Measurements from ENCODE around the gene CACNA2D1.

CACNA2D1 gene

DNA sequence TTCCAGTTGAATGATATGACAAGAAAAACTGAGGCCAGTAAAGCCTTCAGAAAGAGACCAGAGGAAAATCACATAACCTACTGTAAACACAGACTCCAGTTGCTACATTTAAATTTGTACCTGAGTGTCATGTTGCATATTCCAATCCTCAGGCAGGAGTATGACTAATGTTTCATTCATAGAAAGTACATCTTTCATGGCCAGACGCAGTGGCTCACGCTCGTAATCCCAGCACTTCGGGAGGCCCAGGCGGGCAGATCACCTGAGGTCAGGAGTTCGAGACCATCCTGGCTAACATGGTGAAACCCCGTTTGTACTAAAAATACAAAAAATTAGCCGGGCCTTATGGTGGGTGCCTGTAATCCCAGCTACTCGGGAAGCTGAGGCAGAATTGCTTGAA lies 429.0 kb downstream of the CACNA2D1 start:
- in situ Hi-C loops (cut with MboI; ENCODE audit: low sequenced_read_pairs): loop anchor here (10.0 kb wide), 1 partner anchor 520 kb away; no protein-coding TSS in a partner anchor

- in situ Hi-C loops (cut with MboI; ENCODE audit: low sequenced_read_pairs): loop anchor here (10.0 kb wide), 1 partner anchor 518 kb away; no protein-coding TSS in a partner anchor
Measured at GRCh38 chr7:82012453-82012852, 431.1 kb downstream of the CACNA2D1 start.

GRCh38 chr7:82010416-82010815 lies 433.2 kb downstream of the CACNA2D1 start:
- in situ Hi-C loops (cut with MboI; ENCODE audit: low sequenced_read_pairs): loop anchor here (10.0 kb wide), 1 partner anchor 516 kb away; no protein-coding TSS in a partner anchor

DNA sequence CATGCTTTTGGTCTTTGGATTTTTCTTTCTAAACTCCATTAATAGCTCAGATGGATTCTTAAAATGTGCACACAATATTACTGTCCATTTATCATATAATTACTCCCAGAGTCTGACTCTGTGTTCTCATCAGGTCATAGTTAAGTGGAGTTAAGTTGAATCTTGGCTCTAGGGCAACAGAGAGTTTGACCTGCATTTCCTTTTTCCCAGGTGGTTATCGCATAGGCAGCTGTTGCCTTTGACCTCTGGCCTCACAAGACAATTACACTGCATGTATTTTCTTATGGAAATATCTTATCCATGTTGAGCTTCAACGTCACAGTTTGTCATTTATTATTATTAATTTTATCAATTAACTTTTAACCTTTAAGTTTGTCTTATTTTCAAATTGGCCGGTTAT lies 436.3 kb downstream of the CACNA2D1 start:
- in situ Hi-C loops (cut with MboI; ENCODE audit: low sequenced_read_pairs): no loop called here

GRCh38 chr7:82005056-82005455 lies 438.5 kb downstream of the CACNA2D1 start:
- in situ Hi-C loops (cut with MboI; ENCODE audit: low sequenced_read_pairs): no loop called here

DNA sequence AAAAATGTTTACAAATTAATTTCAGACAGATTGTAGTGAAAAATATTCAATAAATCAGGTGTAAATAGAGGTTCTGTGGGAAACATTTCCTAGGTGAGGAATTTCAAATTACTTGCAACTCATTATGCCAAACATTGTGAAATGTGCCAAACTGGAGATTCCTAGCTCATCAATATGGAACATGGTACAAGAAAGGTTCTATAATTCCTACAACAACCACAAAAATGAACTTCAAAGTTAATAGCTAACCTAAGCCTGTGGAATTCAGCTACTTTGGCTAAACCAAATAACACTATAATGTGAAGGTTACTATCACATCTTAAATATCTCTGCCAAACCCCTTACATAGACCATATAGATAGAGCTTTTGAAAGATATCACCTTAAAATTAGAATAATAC lies 450.4 kb downstream of the CACNA2D1 start:
- in situ Hi-C loops (cut with MboI; ENCODE audit: low sequenced_read_pairs): no loop called here

DNA sequence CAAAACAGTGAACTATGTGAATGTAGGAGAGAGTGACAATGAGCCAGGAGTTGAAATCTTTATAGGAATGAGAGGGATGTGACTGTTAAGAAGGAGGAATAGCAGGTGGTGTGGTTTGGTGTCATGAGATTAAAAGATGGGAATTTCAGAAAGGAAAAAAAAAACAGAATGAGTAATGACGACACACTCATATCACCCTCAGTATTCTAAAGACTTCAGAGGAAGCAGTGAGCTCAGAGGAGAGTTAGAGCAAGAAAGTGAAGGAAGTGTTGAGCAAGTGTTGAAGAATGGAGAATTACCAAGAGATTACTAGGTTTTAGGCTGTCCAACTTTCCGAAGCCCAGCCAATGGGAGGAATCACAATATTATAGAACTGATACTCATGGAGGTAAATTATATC lies 453.2 kb downstream of the CACNA2D1 start:
- in situ Hi-C loops (cut with MboI; ENCODE audit: low sequenced_read_pairs): no loop called here

GRCh38 chr7:81986723-81987470 lies 456.7 kb downstream of the CACNA2D1 start:
- in situ Hi-C loops (cut with MboI; ENCODE audit: low sequenced_read_pairs): no loop called here

DNA sequence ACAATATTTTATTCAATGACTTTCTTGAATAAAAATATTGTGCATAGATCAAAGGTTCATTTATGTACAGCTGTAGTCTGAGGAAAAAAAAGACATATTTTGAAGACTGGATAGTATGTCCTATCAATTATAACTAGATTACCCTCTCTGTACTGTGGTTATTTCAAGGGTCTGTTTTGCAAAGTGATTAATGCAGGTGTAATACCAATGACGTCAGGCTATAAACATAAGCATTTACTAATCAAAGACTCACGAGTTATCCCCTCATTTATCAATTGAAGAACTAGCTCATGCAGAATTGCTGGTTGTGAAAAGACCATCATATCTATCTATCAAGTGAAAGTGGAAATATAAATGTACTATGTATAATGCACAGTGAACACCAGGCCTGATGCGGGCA lies 460.2 kb downstream of the CACNA2D1 start:
- in situ Hi-C loops (cut with MboI; ENCODE audit: low sequenced_read_pairs): no loop called here

- in situ Hi-C loops (cut with MboI; ENCODE audit: low sequenced_read_pairs): loop anchor here (25.0 kb wide), 1 partner anchor 486 kb away; no protein-coding TSS in a partner anchor
Measured at GRCh38 chr7:81973117-81973516, 470.5 kb downstream of the CACNA2D1 start.

GRCh38 chr7:81960026-81960425 lies 483.6 kb downstream of the CACNA2D1 start:
- in situ Hi-C loops (cut with MboI; ENCODE audit: low sequenced_read_pairs): loop anchor here (25.0 kb wide), 1 partner anchor 473 kb away; no protein-coding TSS in a partner anchor

GRCh38 chr7:81957517-81957916 lies 486.1 kb downstream of the CACNA2D1 start:
- in situ Hi-C loops (cut with MboI; ENCODE audit: low sequenced_read_pairs): loop anchor here (25.0 kb wide), 1 partner anchor 470 kb away; no protein-coding TSS in a partner anchor

- in situ Hi-C loops (cut with MboI; ENCODE audit: low sequenced_read_pairs): loop anchor here (25.0 kb wide), 1 partner anchor 469 kb away; no protein-coding TSS in a partner anchor
Measured at GRCh38 chr7:81956520-81956919, 487.1 kb downstream of the CACNA2D1 start.

- in situ Hi-C loops (cut with MboI; ENCODE audit: low sequenced_read_pairs): no loop called here
Measured at GRCh38 chr7:81949306-81949705, 494.3 kb downstream of the CACNA2D1 start.

- in situ Hi-C loops (cut with MboI; ENCODE audit: low sequenced_read_pairs): no loop called here
Measured at GRCh38 chr7:81944058-81944457, 499.5 kb downstream of the CACNA2D1 start.

DNA sequence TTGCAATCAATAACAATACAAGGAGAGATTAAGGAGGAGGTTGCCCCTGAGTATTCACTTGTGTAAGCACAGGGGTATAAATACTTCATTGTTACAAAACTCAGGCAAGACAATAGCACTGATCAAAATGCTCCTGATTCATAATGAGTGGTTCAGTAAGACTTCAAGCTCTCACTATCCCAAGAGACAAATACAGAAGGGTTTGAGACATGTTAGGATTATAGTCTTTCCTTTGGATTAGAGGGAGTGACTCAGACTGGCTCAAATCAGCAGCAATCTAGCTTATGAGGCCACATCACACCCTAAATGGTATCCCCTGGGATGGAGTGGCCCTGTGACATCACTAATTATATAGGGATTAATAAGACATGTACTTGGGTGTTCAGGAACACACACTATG lies 506.5 kb downstream of the CACNA2D1 start:
- in situ Hi-C loops (cut with MboI; ENCODE audit: low sequenced_read_pairs): no loop called here

- in situ Hi-C loops (cut with MboI; ENCODE audit: low sequenced_read_pairs): no loop called here
Measured at GRCh38 chr7:81934596-81935301, 508.8 kb downstream of the CACNA2D1 start.

DNA sequence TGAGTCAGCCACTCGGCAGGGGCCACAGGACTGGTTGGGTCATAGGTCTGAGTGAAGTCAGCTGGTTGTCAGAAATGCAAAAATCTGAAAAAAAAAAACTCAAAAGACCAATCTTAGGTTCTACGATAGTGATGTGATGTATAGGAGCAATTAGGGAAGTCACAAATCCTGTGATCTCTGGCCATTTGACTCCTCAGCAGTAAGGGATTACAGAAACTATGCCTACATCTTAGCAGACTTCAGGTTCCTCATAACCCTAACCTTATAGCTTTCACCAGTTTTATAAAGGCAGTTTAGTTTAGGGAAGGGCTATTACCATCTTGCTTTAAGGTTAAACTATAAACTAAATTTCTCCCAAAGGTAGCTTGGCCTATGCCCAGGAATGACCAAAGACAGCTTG lies 510.6 kb downstream of the CACNA2D1 start:
- in situ Hi-C loops (cut with MboI; ENCODE audit: low sequenced_read_pairs): no loop called here

- in situ Hi-C loops (cut with MboI; ENCODE audit: low sequenced_read_pairs): no loop called here
Measured at GRCh38 chr7:81929386-81929785, 514.2 kb downstream of the CACNA2D1 start.

DNA sequence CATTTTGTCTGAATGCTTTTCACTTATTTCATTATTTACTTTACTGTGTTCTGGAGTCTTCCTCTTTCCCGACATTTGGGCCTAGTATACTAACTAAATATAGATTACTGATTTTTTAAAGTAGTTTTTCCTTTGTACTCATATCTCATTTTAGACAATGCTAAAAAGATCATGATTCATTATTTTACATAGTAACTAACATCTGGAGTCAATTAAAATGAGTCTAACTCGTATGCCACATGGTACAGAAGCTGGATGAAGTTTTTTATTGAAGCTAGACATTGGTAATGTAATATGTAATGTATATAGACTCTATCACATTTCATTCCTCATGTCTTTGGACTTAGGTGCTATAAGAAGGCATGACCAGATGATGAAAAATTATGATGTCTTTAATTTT lies 517.4 kb downstream of the CACNA2D1 start:
- in situ Hi-C loops (cut with MboI; ENCODE audit: low sequenced_read_pairs): no loop called here

DNA sequence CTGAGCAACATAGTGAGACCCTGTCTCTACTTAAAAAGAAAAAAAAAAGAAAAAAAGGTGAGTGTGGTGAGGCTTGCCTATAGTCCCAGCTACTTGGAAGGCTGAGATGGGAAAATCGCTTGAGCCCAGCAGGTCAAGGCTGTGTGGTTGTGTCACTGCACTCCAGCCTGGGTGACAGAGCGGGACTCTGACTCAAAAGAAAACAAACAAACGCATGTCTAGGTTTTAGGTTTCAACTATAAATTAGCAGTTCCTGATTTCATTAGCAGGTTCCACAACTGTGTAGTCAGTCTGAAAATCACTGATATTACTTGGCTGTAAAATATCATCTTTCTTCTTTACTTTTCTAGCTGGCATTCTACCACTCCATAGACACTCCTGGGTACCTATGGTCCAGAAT lies 518.0 kb downstream of the CACNA2D1 start:
- in situ Hi-C loops (cut with MboI; ENCODE audit: low sequenced_read_pairs): no loop called here

DNA sequence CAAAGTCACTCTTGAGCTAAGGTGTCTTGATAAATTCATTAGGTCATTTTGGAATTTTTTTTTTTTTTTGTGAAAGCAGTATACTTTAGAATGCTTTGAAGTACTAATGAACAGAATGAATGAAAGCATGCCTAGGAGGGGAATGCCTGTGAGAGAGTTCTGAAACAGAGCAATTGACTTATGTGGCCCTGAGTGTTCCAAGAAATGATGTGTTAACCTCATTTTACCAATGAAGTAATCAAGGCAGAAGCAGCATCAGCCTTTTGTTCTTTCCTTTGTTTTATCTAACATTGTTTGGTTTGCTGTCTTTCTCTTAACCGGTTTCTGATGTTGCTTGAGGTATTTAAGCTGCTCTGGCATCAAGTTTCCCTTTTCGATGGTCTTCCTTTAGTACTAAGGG lies 519.1 kb downstream of the CACNA2D1 start:
- in situ Hi-C loops (cut with MboI; ENCODE audit: low sequenced_read_pairs): no loop called here
